Stomach smooth muscle (tissue), 2 donors: ENCODE data around the gene PRTFDC1.

Source experiments
- H3K27ac ChIP-seq: one replicate; pipeline ENCODE4 v1.7.0; 2013; ENCODE audit warnings: mild to moderate bottlenecking, low read length, inconsistent platforms
- H3K27me3 ChIP-seq, 2 donors: one replicate each; pipeline ENCODE4 v1.7.0; 2013; ENCODE audit warnings: low read length in 2 of 2; ENCODE audit not compliant: insufficient read depth in 2 of 2, control insufficient read depth in 1 of 2
- H3K36me3 ChIP-seq, 2 donors: one replicate each; pipeline ENCODE4 v1.7.0; 2013; ENCODE audit warnings: low read length in 2 of 2; ENCODE audit not compliant: control insufficient read depth in 2 of 2, insufficient read depth in 2 of 2
- H3K4me1 ChIP-seq: one replicate; pipeline ENCODE4 v1.7.0; 2013; ENCODE audit warnings: low read length; ENCODE audit not compliant: control insufficient read depth, insufficient read depth
- H3K4me3 ChIP-seq, 2 donors: one replicate each; pipeline ENCODE4 v1.7.0; 2013; ENCODE audit warnings: low read length in 2 of 2
- H3K9ac ChIP-seq, 2 donors: one replicate each; pipeline ENCODE4 v1.7.0; 2013; ENCODE audit warnings: low read length in 2 of 2, mild to moderate bottlenecking in 1 of 2
- H3K9me3 ChIP-seq, 2 donors: one replicate each; pipeline ENCODE4 v1.7.0; 2013; ENCODE audit warnings: low read length in 2 of 2; ENCODE audit not compliant: control insufficient read depth in 2 of 2
- donor health status: healthy.
- donor health status: Pancreatic carcinoma.

The PRTFDC1 gene

GRCh38 chr10:24917493-24917892, 34.9 kb downstream of the PRTFDC1 start:
- no peaks in the 10 kb centered on the region for H3K27me3 ChIP-seq
- no peak overlapping the region for H3K9ac ChIP-seq

GRCh38 chr10:24916365-24916764, 36.0 kb downstream of the PRTFDC1 start:
- no peak overlapping the region for H3K9ac ChIP-seq
- H3K27ac ChIP-seq = no peak overlapping the region
- no peaks in the 10 kb centered on the region for H3K27me3 ChIP-seq
- H3K9me3 ChIP-seq = peaks cover 0 to 3% of the 10 kb centered on the region in 2 donors
- H3K4me3 ChIP-seq = no peak overlapping the region
- H3K4me1 ChIP-seq = peaks cover 2% of the 10 kb centered on the region
- H3K36me3 ChIP-seq = no peaks in the 10 kb centered on the region

More at GRCh38 chr10:24917493-24917892, 34.9 kb downstream of the PRTFDC1 start:
- H3K36me3 ChIP-seq = no peaks in the 10 kb centered on the region
- H3K27ac ChIP-seq = no peak overlapping the region
- no peak overlapping the region for H3K4me3 ChIP-seq
- peaks cover 2% of the 10 kb centered on the region for H3K4me1 ChIP-seq
- H3K9me3 ChIP-seq = peaks cover 0 to 3% of the 10 kb centered on the region in 2 donors

GRCh38 chr10:24915304-24915703, 37.1 kb downstream of the PRTFDC1 start:
- Histone ChIP-seq H3K9ac (no peak overlapping the region), H3K4me3 (no peak overlapping the region), H3K27me3 (no peaks in the 10 kb centered on the region), H3K4me1 (peaks cover 2% of the 10 kb centered on the region), H3K36me3 (no peaks in the 10 kb centered on the region), H3K27ac (no peak overlapping the region), H3K9me3 (peaks cover 0 to 3% of the 10 kb centered on the region in 2 donors)

GRCh38 chr10:24914148-24914547, 38.3 kb downstream of the PRTFDC1 start:
- H3K4me1 ChIP-seq = peaks cover 2% of the 10 kb centered on the region
- peaks cover 0 to 3% of the 10 kb centered on the region in 2 donors for H3K9me3 ChIP-seq
- no peaks in the 10 kb centered on the region for H3K27me3 ChIP-seq
- no peaks in the 10 kb centered on the region for H3K36me3 ChIP-seq
- no peak overlapping the region for H3K9ac ChIP-seq
- no peak overlapping the region for H3K4me3 ChIP-seq
- no peak overlapping the region for H3K27ac ChIP-seq

GRCh38 chr10:24912215-24912614, 40.2 kb downstream of the PRTFDC1 start:
- Histone ChIP-seq H3K4me3 (no peak overlapping the region), H3K27ac (no peak overlapping the region), H3K9me3 (no peaks in the 10 kb centered on the region), H3K27me3 (no peaks in the 10 kb centered on the region), H3K36me3 (no peaks in the 10 kb centered on the region), H3K9ac (no peak overlapping the region), H3K4me1 (peaks cover 2% of the 10 kb centered on the region)

- no peak overlapping the region for H3K27ac ChIP-seq
- no peaks in the 10 kb centered on the region for H3K27me3 ChIP-seq
- H3K4me3 ChIP-seq = no peak overlapping the region
- no peak overlapping the region for H3K9ac ChIP-seq
- no peaks in the 10 kb centered on the region for H3K9me3 ChIP-seq
- no peaks in the 10 kb centered on the region for H3K36me3 ChIP-seq
- peaks cover 2% of the 10 kb centered on the region for H3K4me1 ChIP-seq
These were observed 41.4 kb downstream of the PRTFDC1 start for GRCh38 chr10:24911029-24911428.

- H3K4me1 ChIP-seq = no peaks in the 10 kb centered on the region
- H3K27ac ChIP-seq = no peak overlapping the region
These were observed 41.8 kb downstream of the PRTFDC1 start for GRCh38 chr10:24910574-24910973.

GRCh38 chr10:24908793-24909423, 43.5 kb downstream of the PRTFDC1 start:
- Histone ChIP-seq H3K27ac (no peak overlapping the region), H3K9ac (no peak overlapping the region), H3K9me3 (no peaks in the 10 kb centered on the region), H3K36me3 (no peaks in the 10 kb centered on the region), H3K4me1 (no peaks in the 10 kb centered on the region), H3K4me3 (no peak overlapping the region), H3K27me3 (no peaks in the 10 kb centered on the region)

More at GRCh38 chr10:24910574-24910973, 41.8 kb downstream of the PRTFDC1 start:
- Histone ChIP-seq H3K9ac (no peak overlapping the region), H3K27me3 (no peaks in the 10 kb centered on the region), H3K4me3 (no peak overlapping the region), H3K9me3 (no peaks in the 10 kb centered on the region), H3K36me3 (no peaks in the 10 kb centered on the region)

GRCh38 chr10:24907956-24908355, 44.5 kb downstream of the PRTFDC1 start:
- Histone ChIP-seq H3K36me3 (no peaks in the 10 kb centered on the region), H3K4me3 (no peak overlapping the region), H3K27me3 (no peaks in the 10 kb centered on the region), H3K9me3 (no peaks in the 10 kb centered on the region), H3K4me1 (no peaks in the 10 kb centered on the region), H3K27ac (no peak overlapping the region), H3K9ac (no peak overlapping the region)

- Histone ChIP-seq H3K4me3 (no peak overlapping the region), H3K36me3 (no peaks in the 10 kb centered on the region), H3K4me1 (peaks cover 11% of the 10 kb centered on the region), H3K27me3 (no peaks in the 10 kb centered on the region), H3K9ac (no peak overlapping the region), H3K9me3 (no peaks in the 10 kb centered on the region), H3K27ac (no peak overlapping the region)
These were observed 46.0 kb downstream of the PRTFDC1 start for GRCh38 chr10:24906372-24906771.

GRCh38 chr10:24904824-24905223, 47.6 kb downstream of the PRTFDC1 start:
- H3K27ac ChIP-seq = no peak overlapping the region
- no peaks in the 10 kb centered on the region for H3K27me3 ChIP-seq
- no peaks in the 10 kb centered on the region for H3K9me3 ChIP-seq
- H3K4me3 ChIP-seq = no peak overlapping the region
- no peak overlapping the region for H3K9ac ChIP-seq
- peaks cover 12% of the 10 kb centered on the region for H3K4me1 ChIP-seq
- H3K36me3 ChIP-seq = no peaks in the 10 kb centered on the region
